ENCODE results near the gene PLPPR2.
A peak's percentile ranks its signal among the peaks of the same experiment; 100 is the strongest.

PLPPR2 gene

GRCh38 chr19:11323601-11324078, 31.6 kb upstream of the PLPPR2 start:
- TF ChIP-seq, protein P1, sequence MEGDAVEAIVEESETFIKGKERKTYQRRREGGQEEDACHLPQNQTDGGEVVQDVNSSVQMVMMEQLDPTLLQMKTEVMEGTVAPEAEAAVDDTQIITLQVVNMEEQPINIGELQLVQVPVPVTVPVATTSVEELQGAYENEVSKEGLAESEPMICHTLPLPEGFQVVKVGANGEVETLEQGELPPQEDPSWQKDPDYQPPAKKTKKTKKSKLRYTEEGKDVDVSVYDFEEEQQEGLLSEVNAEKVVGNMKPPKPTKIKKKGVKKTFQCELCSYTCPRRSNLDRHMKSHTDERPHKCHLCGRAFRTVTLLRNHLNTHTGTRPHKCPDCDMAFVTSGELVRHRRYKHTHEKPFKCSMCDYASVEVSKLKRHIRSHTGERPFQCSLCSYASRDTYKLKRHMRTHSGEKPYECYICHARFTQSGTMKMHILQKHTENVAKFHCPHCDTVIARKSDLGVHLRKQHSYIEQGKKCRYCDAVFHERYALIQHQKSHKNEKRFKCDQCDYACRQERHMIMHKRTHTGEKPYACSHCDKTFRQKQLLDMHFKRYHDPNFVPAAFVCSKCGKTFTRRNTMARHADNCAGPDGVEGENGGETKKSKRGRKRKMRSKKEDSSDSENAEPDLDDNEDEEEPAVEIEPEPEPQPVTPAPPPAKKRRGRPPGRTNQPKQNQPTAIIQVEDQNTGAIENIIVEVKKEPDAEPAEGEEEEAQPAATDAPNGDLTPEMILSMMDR (IDR thresholded peaks at IDR 0.05; ENCODE audit: low read depth, low read length), result no peak
- TF ChIP-seq, protein P2, sequence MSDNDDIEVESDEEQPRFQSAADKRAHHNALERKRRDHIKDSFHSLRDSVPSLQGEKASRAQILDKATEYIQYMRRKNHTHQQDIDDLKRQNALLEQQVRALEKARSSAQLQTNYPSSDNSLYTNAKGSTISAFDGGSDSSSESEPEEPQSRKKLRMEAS (IDR thresholded peaks at IDR 0.05; ENCODE audit: low read depth, low read length), result no peak
- TF ChIP-seq MYC (IDR thresholded peaks at IDR 0.05; ENCODE audit: low read depth, low read length) (no peak), POLR2A (IDR thresholded peaks at IDR 0.05; ENCODE audit: extremely low read depth, insufficient read length) (no peak)
- DNase-seq (ENCODE audit: low read depth), result no peak
- peak overlapping the region; percentile 46 for H3K4me3 ChIP-seq (ENCODE audit: low read depth, low read length)

GRCh38 chr19:11324079-11324661, 31.1 kb upstream of the PLPPR2 start:
- TF ChIP-seq POLR2A (IDR thresholded peaks at IDR 0.05; ENCODE audit: extremely low read depth, insufficient read length) (no peak), MYC (IDR thresholded peaks at IDR 0.05; ENCODE audit: low read depth, low read length) (peak; percentile 71)
- TF ChIP-seq, protein P1 (IDR thresholded peaks at IDR 0.05; ENCODE audit: low read depth, low read length), result no peak
- TF ChIP-seq, protein P2 (IDR thresholded peaks at IDR 0.05; ENCODE audit: low read depth, low read length), result no peak; the same call in 1 of the 2 replicates
- H3K4me3 ChIP-seq (ENCODE audit: low read depth, low read length), result peak overlapping the region; percentile 46
- DNase-seq (ENCODE audit: low read depth), result peak; percentile 100

- H3K4me3 ChIP-seq (ENCODE audit: low read depth, low read length), result no peak overlapping the region
- TF ChIP-seq, protein P1 (IDR thresholded peaks at IDR 0.05; ENCODE audit: low read depth, low read length), result no peak
- no peak for TF ChIP-seq MYC (IDR thresholded peaks at IDR 0.05; ENCODE audit: low read depth, low read length)
- TF ChIP-seq POLR2A (IDR thresholded peaks at IDR 0.05; ENCODE audit: extremely low read depth, insufficient read length), result no peak
- TF ChIP-seq, protein P2 (IDR thresholded peaks at IDR 0.05; ENCODE audit: low read depth, low read length), result no peak
- DNase-seq (ENCODE audit: low read depth), result no peak
These were observed 30.4 kb upstream of the PLPPR2 start for GRCh38 chr19:11324748-11325389.

DNA sequence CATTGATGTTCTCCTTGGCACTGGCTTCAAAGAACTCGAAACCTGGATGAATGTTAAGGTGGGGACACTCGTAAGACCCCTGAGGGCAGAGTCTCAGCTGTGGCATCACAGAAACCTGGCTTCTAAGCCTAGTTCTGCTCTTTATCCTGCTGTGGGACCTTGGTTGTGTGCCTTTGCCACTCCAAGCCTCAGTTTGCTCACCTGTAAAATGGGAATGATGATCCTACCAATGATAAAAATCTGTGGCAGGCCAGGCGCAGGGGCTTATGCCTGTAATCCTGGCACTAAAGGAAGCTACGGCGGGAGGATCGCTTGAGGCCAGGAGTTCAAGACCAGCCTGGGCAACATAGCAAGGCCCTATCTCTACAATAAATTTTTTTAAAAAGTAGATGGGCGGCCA, 29.7 kb upstream of the PLPPR2 start:
- TF ChIP-seq MYC (IDR thresholded peaks at IDR 0.05; ENCODE audit: low read depth, low read length) (no peak), POLR2A (IDR thresholded peaks at IDR 0.05; ENCODE audit: extremely low read depth, insufficient read length) (no peak)
- TF ChIP-seq, protein P1 (IDR thresholded peaks at IDR 0.05; ENCODE audit: low read depth, low read length), result no peak
- TF ChIP-seq, protein P2 (IDR thresholded peaks at IDR 0.05; ENCODE audit: low read depth, low read length), result no peak
- no peak for DNase-seq (ENCODE audit: low read depth)
- H3K4me3 ChIP-seq (ENCODE audit: low read depth, low read length), result no peak overlapping the region

GRCh38 chr19:11330127-11330526, 25.1 kb upstream of the PLPPR2 start:
- no peak overlapping the region for H3K4me3 ChIP-seq (ENCODE audit: low read depth, low read length)
- TF ChIP-seq MYC (IDR thresholded peaks at IDR 0.05; ENCODE audit: low read depth, low read length) (no peak), POLR2A (IDR thresholded peaks at IDR 0.05; ENCODE audit: extremely low read depth, insufficient read length) (no peak)
- TF ChIP-seq, protein P1 (IDR thresholded peaks at IDR 0.05; ENCODE audit: low read depth, low read length), result no peak
- TF ChIP-seq, protein P2 (IDR thresholded peaks at IDR 0.05; ENCODE audit: low read depth, low read length), result no peak
- no peak for DNase-seq (ENCODE audit: low read depth)
